NCI-H128 (cell line): ENCODE measurements around the gene NAALADL2.

Source experiments
- DNase-seq: peaks from one replicate; lab custom pipeline; 2025; ENCODE audit not compliant: unreplicated experiment; lab: John Stamatoyannopoulos, UW

The NAALADL2 gene

DNA sequence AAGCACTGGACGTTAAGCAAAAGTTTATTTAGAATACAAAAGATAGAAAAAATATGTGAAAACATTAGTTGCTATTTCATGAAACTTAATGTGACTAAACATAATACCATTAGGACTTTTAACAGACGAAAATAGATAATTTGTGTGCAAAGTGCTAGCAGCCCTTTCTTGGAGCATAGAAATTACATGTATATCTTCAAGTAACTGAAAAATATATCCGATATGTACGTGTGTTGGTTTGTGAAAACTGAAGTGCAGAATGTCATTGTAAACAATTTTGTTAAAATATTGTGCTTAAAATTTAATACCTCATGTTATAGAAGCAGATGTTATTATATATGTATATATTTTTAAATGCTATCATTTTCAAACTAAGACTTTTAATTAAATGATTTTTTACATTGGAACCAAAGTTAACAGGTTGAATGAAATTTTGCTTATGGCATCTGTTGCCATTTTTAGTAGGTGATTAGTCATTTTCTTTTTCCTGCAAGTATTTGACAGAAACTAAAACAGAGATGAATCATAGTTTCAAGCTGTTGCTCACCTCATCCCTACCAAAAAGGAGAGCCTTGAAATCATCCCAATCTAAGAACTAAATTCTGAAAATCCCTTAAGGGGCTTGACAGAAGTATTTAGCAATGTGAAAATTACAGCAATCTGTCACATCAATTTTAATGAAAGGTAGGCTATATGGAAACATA lies 334.8 kb downstream of the NAALADL2 start:
- no peak for DNase-seq

DNA sequence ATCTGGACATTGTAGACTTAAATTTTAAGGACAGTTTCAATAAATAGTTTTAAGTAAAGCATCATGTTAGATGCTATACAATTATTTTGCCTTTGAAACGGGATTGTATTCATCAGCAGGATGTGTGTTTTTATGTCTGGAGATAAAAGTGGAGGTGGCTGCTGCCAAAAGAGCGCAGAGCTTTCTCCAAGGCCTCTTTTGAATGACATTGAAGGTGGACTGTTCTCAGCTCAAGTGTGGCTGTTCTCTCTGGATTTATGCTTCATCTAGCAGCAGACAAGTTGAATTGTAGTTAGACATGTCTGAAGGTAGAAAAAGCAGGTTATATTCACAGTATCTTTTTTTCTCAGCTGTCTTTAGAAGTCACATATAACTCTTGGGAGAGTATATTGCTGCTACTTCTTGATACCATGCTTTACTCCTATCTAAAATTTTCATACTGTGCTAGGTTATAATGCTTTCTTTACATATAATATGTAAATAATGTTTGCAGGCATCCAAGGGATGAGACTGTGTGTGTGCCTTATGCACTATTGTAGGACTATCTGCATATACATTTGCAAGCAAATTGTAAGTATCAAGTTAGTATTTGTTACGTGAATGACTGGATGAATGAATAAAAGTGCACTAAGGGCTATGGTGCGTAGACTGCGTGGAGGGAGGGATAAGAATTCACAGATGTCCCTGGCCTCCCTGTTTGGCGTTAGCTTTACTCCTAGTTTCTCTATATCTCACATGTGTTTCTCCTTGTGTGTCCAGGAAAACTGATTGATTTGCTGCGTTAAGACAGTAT lies 340.1 kb downstream of the NAALADL2 start:
- DNase-seq: no peak

DNA sequence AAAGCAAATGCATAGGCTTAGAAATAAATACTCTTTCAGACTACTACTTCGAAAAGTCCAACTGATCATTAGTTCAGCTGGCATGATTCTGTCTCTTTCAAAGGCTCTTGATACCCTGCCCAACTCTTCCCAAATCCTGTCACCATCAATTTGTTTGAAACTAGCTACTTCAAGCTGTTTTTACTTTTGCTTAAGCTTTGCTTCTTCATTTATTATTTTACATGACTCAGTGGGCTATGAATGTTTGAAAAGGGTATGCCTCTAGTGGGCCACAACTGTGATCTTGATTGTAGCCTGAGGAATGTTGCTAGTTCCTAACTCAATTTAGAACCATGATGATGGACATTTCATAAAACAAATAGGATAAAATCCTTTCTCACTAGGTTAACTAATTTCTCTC lies 340.8 kb downstream of the NAALADL2 start:
- no peak for DNase-seq

DNA sequence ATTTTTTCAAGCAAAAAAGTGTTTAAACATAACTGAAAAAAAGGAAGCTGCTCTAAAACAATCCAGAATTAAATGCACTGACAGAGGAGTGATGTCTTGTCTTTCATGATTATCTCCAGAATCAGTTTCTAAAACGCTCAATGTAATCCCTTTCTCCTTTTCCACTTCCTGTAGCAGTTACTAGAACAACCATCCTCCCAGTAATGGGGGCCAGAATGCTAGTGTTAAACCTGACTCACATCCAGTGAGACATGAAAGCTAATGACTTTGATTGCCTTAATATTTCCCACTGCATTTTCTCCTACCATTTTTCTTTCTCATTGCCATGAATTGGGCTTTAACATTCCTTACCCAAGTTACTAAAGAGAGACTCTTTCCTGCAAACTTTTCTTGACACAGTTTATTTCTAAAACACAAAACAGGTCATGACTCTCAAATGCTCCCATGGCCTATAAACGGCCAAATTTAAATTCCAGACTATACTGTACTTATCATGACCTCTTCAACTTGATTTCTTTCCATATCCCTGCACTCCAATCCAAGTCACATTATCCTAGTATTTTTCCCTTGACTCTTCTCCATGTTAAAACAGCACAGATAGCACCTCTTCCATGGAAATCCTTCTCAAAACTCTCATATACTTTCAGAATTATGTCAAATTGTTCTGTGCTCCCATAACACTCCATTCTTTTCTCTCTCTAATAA lies 341.4 kb downstream of the NAALADL2 start:
- no peak for DNase-seq

DNA sequence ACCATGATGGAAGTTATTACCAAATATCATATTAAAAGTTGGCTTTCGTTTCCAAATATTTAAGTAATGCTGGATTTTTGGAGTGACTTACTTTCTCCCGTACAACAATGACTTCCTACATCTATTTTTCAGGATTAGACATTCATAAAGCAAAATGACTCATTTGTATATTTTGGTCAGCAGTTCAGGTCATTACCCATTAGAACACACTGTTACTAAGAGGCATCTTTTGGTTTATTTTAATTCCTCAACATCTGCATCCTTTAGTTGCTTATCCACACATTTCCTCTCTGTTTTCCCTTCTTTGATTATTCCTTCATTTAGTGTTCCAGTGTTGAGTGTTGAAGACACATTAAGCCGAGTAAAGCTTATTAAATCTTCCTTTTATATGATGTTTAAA lies 348.2 kb downstream of the NAALADL2 start:
- DNase-seq: no peak

DNA sequence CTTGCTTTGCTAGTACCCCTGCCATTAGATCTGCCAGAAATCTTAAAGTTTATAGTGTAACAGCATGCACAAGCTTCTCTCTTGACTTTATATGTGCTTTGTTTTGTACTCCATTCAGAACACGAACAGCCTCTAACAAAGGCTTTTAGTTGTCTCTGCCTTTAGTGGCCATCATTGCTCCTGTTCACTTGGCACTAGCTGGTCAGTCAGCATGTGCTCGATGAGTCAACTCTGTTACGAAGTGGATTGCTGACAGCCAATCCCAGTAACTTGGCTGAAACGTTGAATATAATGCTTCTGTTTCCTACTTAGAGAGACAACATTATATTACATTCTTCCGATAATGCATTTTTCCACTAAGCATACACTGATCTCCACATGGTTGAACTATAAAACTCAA lies 349.2 kb downstream of the NAALADL2 start:
- no peak for DNase-seq

DNA sequence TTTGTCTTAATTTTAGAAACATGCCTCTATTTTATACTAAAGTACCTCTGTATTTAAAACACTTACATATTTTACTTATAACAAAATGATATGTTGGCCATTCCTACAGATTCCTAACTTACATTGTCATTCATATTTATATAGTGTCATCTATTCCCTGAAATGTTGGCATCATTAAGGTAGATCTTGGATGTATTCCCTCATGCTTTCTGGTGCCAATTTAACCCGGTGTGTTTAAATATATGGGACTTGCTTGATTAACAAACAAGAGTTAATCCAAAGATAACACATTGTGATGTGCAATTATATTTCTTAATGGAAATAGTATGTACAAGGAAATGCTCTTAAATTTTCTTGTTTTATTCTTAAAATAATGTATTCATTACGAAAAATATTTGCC lies 352.3 kb downstream of the NAALADL2 start:
- no peak for DNase-seq

DNA sequence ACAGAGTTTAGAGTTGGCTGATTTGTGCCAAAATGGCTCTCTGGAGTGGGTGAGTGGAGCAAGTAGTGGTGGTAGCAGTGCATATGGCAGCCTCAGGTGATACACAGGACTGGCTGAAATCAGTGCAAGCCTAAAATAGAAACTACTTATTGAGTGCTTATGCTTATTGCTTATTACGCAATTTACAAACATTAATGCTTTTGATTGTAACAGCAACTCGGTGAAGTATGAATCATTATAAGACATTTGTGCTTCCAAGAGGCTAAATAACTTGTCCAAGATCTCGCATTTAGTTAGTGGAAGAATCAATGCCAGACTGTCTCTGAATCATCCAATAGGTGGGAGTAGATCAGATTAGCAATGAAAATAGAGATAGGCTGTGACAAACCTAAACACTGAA lies 353.8 kb downstream of the NAALADL2 start:
- no peak for DNase-seq

DNA sequence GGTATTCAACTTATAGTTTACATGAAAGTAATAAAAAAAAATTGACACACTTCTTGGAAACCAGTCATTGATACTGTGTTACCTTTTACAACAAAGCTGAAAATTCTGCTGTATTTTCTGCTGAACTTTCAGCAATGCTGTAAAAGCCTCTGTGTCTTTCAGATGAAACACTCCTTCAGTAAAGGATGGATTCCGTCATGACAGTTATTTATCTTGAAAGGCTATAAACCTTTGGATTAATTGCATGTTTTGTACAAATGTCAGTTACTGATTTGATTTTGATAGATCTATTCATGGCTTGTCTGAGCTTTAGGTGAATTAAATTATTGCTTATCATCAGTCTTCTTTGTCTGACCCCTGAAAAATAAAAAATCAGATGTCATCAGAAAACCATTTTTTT lies 355.1 kb downstream of the NAALADL2 start:
- DNase-seq: no peak

DNA sequence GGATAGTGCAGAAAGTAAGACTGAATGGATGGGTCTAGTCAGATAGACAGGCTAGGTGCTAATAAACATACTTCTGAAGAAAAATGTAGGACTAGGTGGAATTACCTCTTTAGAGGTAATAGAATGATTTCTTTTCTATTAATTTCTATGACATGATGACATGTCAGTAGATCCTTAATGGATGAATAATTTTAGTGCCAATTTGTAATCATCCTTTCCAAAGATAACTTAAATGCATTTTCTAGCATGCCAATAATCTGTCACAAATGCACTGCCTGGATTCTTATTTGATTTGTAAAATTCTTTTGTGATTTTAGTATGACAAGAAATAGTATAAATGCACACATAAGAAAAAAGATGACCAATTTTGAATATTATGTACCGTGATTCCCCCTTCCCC lies 356.7 kb downstream of the NAALADL2 start:
- no peak for DNase-seq

DNA sequence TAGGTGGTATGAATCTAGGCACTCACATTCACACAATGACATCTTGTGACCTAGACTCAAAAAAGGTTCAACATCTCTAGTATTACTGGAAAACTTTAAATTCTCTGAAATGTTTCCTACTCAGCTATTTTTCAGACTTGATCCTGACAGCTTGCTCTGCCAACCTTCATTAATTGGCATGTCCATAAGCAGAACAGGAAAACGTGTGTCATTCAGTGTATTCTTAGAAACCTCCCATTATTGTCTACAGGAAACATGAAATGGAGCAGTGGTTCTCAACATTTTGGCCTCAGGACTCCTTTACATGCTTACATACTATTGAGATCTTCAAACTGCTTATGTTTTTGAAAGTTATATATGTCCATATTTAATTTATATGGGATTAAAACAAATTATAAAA lies 363.2 kb downstream of the NAALADL2 start:
- no peak for DNase-seq

DNA sequence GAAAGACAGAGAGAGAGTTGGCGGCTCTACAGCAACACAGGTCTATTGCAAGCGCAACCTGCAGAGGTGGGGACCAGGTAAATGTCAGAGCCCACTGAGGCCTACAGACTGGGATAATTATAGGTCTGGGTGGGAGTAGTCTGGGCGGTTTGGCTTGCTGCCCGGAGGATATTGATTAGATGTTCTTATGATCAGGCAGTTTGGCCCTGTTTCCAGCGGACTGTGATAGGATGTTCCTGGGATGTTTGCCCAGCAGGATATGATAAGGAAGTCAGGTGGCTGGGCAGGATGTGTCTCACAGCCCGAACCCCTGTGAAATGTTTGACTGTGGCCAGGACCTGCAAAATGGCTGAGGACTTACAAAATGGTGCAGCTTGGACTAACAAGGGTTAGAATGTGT lies 364.9 kb downstream of the NAALADL2 start:
- DNase-seq: no peak

DNA sequence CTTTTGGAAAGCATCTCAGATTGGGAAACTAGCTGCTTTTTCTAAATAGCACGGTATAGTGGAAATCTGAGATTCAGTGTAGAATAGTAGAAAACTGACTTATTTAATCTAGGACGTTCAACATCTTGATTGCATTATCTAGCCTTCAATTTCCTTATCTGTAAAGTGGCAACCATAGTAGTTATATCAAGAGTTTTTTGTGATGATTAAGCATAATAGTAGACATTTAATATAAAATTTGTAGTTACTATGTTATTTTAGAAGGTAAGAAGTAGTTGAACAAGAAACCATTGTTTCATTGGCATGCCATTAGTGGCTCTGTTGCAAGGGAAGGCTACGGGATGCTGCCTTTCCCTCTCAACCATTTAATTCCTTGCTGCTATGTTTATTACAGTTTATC lies 367.3 kb downstream of the NAALADL2 start:
- no peak for DNase-seq

DNA sequence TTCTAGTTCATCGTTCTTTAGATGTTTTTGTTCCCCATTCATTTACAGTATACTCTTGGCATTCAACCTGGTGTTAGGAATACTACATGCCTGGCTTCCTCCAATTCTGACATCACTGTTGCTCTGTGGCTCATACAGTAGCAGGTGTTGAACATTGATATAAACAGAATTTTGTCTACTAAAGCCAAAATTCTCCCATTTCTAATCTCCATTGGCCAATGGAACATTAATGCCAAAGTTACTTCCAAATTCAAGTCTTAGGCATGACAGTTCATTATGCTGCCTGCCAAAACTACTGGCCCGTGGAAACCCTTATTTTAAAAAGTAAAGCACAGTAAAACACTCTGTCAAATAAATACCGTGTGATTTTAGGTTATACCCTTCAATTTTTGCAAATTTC lies 368.0 kb downstream of the NAALADL2 start:
- DNase-seq: no peak

DNA sequence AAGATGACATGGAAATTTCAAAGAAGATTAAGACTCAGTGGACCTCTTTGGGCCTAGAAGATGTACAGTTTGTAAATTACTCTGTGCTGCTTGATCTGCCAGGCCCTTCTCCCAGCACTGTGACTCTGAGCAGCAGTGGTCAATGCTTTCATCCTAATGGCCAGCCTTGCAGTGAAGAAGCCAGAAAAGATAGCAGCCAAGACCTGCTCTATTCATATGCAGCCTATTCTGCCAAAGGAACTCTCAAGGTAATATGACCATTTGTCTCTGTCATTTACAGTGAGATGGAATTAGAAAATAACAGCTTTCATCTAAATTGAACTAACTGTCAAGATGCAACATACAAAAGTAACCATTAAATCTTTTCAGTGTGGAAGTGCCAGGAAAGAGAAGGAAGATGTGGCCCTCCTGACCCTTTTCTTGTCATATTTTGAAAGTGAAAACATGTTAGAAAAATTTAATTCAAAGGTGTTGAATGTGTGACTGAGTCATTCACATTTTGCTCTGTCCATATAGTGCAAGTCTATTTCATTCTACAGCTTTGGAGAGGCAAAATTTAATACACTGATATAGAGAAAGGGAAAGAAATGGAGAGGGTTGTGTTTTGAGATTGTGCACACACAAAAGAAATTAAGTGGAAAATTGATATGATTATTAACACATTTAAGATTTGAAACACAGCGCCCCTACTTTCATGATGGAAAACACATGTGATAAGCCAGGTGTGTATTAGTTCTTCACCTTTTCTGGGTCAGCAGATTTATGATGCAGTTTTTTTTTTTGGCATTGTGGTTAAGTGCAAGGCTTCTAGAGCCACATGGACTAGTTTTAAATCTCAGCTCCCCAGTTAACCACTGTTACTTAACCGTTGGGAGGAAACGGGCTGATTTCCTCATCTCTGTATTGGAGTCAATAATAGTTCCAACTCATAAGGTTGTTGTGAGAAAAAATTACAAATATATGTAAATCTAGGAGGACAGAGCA lies 375.1 kb downstream of the NAALADL2 start:
- no peak for DNase-seq

DNA sequence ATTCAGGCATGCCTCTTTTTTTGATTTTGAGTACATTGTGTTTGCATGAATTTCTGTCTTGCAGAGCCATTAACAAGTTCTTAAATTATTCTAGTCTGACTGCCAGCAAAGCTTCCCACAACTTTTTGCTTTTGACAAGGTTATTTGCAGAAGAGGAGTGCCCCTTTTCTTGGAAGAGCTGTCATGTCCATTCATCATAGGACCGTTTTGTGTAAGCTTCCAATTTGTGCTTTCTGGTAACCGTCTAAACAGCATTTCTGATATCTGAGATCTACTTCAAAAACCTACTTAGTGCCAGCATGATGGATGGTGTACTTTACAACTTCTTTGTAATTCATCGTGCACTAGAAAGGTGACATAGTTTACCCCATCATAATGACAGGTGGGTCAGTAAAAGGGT lies 379.7 kb downstream of the NAALADL2 start:
- DNase-seq: peak; percentile 82

DNA sequence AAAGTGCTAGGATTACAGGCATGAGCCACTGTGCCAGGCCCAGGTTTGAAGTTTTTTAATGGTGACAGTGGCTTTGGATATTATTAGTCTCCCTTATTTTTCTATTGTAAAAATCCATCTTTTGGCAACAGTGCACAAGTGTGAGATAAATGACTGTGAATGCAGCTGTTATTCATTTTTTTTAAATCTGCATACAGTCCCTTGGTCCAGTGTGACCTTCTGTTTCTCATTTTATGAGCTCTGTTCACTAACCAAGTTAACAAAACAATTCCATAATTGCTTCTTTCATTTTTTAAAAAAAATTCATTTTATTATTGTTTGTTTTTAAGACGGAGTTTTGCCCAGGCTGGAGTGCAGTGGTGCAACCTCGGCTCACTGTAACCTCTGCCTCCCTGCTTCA lies 381.8 kb downstream of the NAALADL2 start:
- no peak for DNase-seq

DNA sequence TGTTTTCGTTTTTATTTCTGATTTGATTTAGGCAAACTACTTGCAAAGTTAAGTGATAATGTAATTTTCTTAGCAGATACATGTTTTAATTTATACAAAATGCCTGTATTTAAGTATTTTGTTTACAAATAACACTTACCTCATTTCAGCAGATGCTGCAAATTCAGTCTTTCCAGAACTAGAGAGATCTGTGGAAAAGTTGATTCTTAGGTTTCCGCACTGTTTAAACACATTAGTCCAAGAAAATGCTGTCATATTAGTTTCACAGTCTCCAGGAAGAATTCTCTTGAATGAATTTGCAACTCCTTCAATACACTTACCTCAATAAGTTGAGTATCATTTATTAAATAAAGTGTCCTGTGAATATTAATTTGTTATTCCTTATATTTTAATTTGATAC lies 383.1 kb downstream of the NAALADL2 start:
- DNase-seq: no peak

DNA sequence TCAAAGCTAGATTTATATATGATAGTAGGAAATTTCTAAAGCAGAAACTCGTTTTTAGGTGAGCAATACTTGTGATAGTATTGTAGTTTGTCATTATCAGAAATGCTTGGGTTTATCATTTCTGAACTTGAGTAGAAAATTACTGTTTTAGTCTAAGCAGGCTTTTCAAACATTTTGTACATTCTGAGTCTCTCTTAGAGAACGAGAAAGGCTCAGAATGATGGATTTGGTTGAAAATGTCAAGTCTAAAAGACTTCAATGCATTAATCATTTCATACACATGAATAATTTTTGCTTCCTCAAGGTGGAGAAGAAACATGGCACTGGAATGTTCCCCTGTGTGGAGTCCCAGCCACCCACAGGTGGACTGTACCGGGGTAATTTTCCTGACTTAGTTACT lies 387.1 kb downstream of the NAALADL2 start:
- DNase-seq: no peak

DNA sequence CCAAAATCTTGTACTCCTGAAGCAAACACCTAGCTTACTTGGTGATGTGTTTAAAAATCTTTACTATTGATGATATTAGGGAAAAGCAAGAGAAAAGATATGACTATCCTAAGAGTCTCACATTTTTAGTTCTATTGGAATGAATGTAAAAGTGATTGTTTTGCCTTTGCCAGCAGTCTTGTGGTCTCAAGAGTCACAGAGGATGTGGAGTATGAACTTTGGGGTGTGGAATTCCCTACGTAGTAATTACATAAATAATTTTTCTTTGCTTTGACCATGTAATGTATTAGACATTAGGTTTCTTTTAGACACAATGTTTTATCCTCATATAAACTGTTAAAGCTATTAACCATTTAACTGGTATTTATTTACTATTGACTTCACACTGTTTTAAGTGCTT lies 387.6 kb downstream of the NAALADL2 start:
- no peak for DNase-seq

DNA sequence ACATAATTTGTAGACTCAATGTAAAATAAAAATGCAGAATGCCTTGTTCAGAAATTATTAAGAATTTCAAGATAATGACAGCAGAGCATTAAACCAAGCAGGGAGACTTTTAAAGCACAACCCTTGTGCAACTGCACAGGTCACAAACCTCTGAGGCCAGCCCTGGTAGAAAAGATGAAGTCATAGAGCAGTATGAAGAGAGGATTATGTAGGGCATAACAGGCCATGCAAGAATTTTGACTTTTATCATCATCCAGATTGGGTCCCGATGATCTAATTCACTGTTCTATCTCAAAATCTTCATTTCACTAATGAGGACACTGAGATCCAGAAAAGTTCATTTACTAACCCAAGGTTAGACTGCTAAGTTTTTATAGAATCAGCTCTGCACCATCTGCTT lies 388.5 kb downstream of the NAALADL2 start:
- no peak for DNase-seq
